Ovary (tissue), 3 donors: Measurements from ENCODE around the gene PPP2R5A.

Experiments
- CTCF ChIP-seq, 3 donors: fragments of 450-650 bp in 2 of 3; fragments of 200-600 bp in 1 of 3; IDR thresholded peaks; one replicate each; pipeline versions ENCODE4 v1.5.1 to v1.8.0; 2016 to 2022; ENCODE audit warnings: antibody characterized with exemption in 3 of 3, mild to moderate bottlenecking in 1 of 3
- EP300 ChIP-seq: sonication (generic); formaldehyde crosslinking; IDR thresholded peaks from one replicate; pipeline ENCODE4 v1.6.1; 2017; ENCODE audit warnings: antibody characterized with exemption
- POLR2A ChIP-seq: fragments of 450-650 bp; IDR thresholded peaks from one replicate; pipeline ENCODE4 v1.6.1; 2017; ENCODE audit warnings: antibody characterized with exemption, mild to moderate bottlenecking, moderate library complexity
- donor health status: DM: no; HTN: no; CAD: no.

DNA sequence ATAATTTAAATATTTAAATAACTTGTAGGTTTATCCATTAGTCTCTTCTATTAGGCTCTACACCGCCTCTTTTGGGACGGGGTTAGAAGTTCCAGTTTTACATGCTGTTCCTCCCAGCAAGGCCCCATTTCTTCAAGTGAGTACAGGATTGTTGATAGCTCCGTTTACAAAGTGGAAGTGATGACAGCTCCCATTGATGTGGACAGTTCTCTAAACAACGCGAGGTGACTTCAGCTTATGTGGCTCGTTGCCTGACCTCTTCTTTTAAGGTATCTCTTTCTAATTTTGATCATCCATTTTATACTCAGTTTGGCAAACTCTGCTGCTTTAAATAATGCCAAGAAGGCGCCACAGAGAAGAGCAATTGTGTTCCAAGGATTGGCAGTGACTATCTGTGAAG, 79.8 kb downstream of the PPP2R5A start:
- TF ChIP-seq CTCF (IDR thresholded peaks at IDR 0.05) (no peak), POLR2A (no peak), EP300 (no peak)
